Lower leg skin (tissue), 3 donors: ENCODE results near the gene MRS2.

Experiments
- POLR2A ChIP-seq, 2 donors: fragments of 450-650 bp; IDR thresholded peaks; one replicate each; pipeline ENCODE4 v1.6.1; 2016 to 2017; ENCODE audit warnings: antibody characterized with exemption in 2 of 2, mild to moderate bottlenecking in 1 of 2, moderate library complexity in 1 of 2
- TF ChIP-seq, protein P1 (sequence below), 3 donors: fragments of 450-650 bp; IDR thresholded peaks; one replicate each; pipeline ENCODE4 v1.5.1; 2016; ENCODE audit warnings: antibody characterized with exemption in 3 of 3, mild to moderate bottlenecking in 3 of 3, moderate library complexity in 2 of 3

- TF ChIP-seq, protein P1, sequence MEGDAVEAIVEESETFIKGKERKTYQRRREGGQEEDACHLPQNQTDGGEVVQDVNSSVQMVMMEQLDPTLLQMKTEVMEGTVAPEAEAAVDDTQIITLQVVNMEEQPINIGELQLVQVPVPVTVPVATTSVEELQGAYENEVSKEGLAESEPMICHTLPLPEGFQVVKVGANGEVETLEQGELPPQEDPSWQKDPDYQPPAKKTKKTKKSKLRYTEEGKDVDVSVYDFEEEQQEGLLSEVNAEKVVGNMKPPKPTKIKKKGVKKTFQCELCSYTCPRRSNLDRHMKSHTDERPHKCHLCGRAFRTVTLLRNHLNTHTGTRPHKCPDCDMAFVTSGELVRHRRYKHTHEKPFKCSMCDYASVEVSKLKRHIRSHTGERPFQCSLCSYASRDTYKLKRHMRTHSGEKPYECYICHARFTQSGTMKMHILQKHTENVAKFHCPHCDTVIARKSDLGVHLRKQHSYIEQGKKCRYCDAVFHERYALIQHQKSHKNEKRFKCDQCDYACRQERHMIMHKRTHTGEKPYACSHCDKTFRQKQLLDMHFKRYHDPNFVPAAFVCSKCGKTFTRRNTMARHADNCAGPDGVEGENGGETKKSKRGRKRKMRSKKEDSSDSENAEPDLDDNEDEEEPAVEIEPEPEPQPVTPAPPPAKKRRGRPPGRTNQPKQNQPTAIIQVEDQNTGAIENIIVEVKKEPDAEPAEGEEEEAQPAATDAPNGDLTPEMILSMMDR (IDR thresholded peaks at IDR 0.05) = no peak
- no peak for TF ChIP-seq POLR2A (IDR thresholded peaks at IDR 0.05)
These were observed 7.8 kb upstream of the MRS2 start for GRCh38 chr6:24394780-24395437.
